Spleen (tissue), 11 donors: Measurements from ENCODE around the gene ANKS1B. TPM values are rescaled to one million over a fixed set of nuclear protein-coding genes. Genes with fewer than 3 reads are reported as not detected.
"Not testable (repeated sequence)": the region's sequence is repeated elsewhere in the genome, so short reads cannot be mapped to it uniquely, and the experiment has no call there.

Experiments used
- DNase-seq: peaks from one replicate; pipeline ENCODE4 v3.0.0-alpha.2; 2020
- H3K27ac ChIP-seq, 8 donors: fragments of 200-600 bp; sonication (generic) in 7 of 8; 1 replicate in 4 of 8; 2 replicates in 4 of 8; pipeline versions ENCODE4 v1.5.0 to v1.8.0; 2016 to 2021; ENCODE audit warnings: inconsistent platforms in 4 of 8, mild to moderate bottlenecking in 4 of 8, moderate library complexity in 1 of 8
- H3K27me3 ChIP-seq, 7 donors: fragments of 200-600 bp; sonication (generic) in 6 of 7; replicated peaks in 1 of 7; 1 replicate in 4 of 7; 2 replicates in 3 of 7; pipeline versions ENCODE4 v1.5.0 to v1.8.0; 2016 to 2021; ENCODE audit warnings: inconsistent platforms in 3 of 7, mild to moderate bottlenecking in 1 of 7
- H3K36me3 ChIP-seq, 6 donors: fragments of 200-600 bp; sonication (generic) in 5 of 6; 1 replicate in 4 of 6; 2 replicates in 2 of 6; pipeline versions ENCODE4 v1.5.0 to v1.8.0; 2016 to 2021; ENCODE audit warnings: inconsistent platforms in 2 of 6
- H3K4me1 ChIP-seq, 6 donors: fragments of 200-600 bp; sonication (generic) in 5 of 6; 1 replicate in 3 of 6; 2 replicates in 3 of 6; pipeline versions ENCODE4 v1.5.0 to v1.8.0; 2016 to 2021; ENCODE audit warnings: inconsistent platforms in 3 of 6
- H3K4me3 ChIP-seq, 8 donors: fragments of 200-600 bp; sonication (generic) in 7 of 8; 1 replicate in 4 of 8; 2 replicates in 4 of 8; pipeline versions ENCODE4 v1.5.0 to v1.8.0; 2016 to 2021; ENCODE audit warnings: inconsistent platforms in 4 of 8, mild to moderate bottlenecking in 4 of 8, moderate library complexity in 2 of 8
- H3K9me3 ChIP-seq, 8 donors: fragments of 200-600 bp; sonication (generic) in 7 of 8; 1 replicate in 4 of 8; 2 replicates in 4 of 8; pipeline versions ENCODE4 v1.5.0 to v1.8.0; 2016 to 2021; ENCODE audit warnings: inconsistent platforms in 4 of 8
- POLR2A ChIP-seq, 3 donors: fragments of 450-650 bp; IDR thresholded peaks; one replicate each; pipeline ENCODE4 v1.5.1; 2017; ENCODE audit warnings: antibody characterized with exemption in 3 of 3, mild to moderate bottlenecking in 1 of 3
- POLR2AphosphoS5 ChIP-seq, 3 donors: sonication (generic); formaldehyde crosslinking; IDR thresholded peaks; one replicate each; pipeline ENCODE4 v1.5.1; 2017; ENCODE audit warnings: antibody characterized with exemption in 3 of 3
- WGBS, 5 donors: extraction: QIAGEN DNeasy Blood & Tissue Kit in 3 of 5; methylation state at CpG; one replicate each; pipeline versions ENCODE4 v1.1.5 to v1.1.7; 2013 to 2018; 5-methylcytosine and 5-hydroxymethylcytosine counted together
- intact Hi-C: fragments of 100-400 bp; cut with DNase I; formaldehyde crosslinking; loops from one replicate; pipeline ENCODE4 v1.15.0; 2023; ENCODE audit warnings: low total_unique reads
- polyA plus RNA-seq, 3 donors: library from polyadenylated mRNA; stranded (reverse); fragments of 200-250 nt; gene quantifications; one replicate each; pipeline ENCODE4 v1.2.1, GENCODE V29; 2013
- total RNA-seq, 7 donors: library from RNA; depleted of rRNA in 3 of 7; stranded (reverse); fragments of >200 nt in 3 of 7; fragmentation: NEBNext Ultra II Directional in 4 of 7; extraction: Animal tissue kit (Norgen Biotek cat#: 25700) in 4 of 7; gene quantifications; one replicate each; pipeline versions ENCODE4 v1.1.0 to v1.2.1, GENCODE V29; 2016 to 2021
- TF ChIP-seq, protein P1 (sequence below), 11 experiments: fragments of 200-600 bp in 7 of 11; fragments of 450-650 bp in 4 of 11; sonication (generic) in 4 of 11; IDR thresholded peaks in 8 of 11; conservative IDR thresholded peaks in 3 of 11; 1 replicate in 7 of 11; 2 replicates in 4 of 11; pipeline versions ENCODE4 v1.4.0 to v1.8.0; 2016 to 2021; ENCODE audit warnings: antibody characterized with exemption in 11 of 11, inconsistent platforms in 4 of 11, mild to moderate bottlenecking in 1 of 11
- donor health status: healthy with polysubstance abuse.
- donor health status: DM: no; HTN: no; CAD: no; lungs with moderate emphysema.
- donor health status: DM: no; HTN: no; CAD: no.
- donor health status: Bipolar disorder and iron deficiency.
- donor health status: healthy.
- donor health status: DM: no; HTN: no; CAD: no.
- donor health status: DM: yes; HTN: yes; CAD: no.

The ANKS1B gene
- total and polyA plus RNA-seq, 10 donors = 0.21 to 8.0 (median 4.2) TPM

DNA sequence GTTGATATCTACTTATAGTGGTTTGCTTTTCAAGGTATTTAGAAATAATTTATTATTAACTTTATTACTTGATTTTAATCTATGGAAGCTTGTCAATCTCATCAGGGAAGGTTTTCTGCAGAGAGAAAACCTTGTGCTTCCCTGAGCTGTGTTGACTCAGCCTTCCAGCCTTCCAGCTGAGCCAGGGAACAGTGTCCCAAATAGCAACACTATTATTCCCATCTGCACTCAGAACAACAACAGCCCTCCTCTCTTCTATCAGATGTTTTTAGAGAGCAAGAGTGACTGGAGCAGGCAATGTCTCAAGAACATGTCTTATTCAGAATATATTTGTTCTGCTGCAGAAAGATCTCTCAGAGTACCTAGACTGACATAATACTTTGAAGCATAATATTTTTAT lies 727.1 kb downstream of the ANKS1B start:
- intact Hi-C loops = no loop called here
- Histone ChIP-seq H3K36me3 (no peaks in the 10 kb centered on the region), H3K27ac (no peak overlapping the region), H3K27me3 (no peaks in the 10 kb centered on the region), H3K4me1 (no peaks in the 10 kb centered on the region), H3K4me3 (no peak overlapping the region), H3K9me3 (no peaks in the 10 kb centered on the region)
- no peak for TF ChIP-seq POLR2A (IDR thresholded peaks at IDR 0.05)
- TF ChIP-seq, protein P1, sequence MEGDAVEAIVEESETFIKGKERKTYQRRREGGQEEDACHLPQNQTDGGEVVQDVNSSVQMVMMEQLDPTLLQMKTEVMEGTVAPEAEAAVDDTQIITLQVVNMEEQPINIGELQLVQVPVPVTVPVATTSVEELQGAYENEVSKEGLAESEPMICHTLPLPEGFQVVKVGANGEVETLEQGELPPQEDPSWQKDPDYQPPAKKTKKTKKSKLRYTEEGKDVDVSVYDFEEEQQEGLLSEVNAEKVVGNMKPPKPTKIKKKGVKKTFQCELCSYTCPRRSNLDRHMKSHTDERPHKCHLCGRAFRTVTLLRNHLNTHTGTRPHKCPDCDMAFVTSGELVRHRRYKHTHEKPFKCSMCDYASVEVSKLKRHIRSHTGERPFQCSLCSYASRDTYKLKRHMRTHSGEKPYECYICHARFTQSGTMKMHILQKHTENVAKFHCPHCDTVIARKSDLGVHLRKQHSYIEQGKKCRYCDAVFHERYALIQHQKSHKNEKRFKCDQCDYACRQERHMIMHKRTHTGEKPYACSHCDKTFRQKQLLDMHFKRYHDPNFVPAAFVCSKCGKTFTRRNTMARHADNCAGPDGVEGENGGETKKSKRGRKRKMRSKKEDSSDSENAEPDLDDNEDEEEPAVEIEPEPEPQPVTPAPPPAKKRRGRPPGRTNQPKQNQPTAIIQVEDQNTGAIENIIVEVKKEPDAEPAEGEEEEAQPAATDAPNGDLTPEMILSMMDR (IDR thresholded peaks at IDR 0.05 in 8 of 11, conservative IDR thresholded peaks at IDR 0.05 in 3 of 11) = no peak
- no peak for TF ChIP-seq POLR2AphosphoS5 (IDR thresholded peaks at IDR 0.05)
- no peak for DNase-seq

DNA sequence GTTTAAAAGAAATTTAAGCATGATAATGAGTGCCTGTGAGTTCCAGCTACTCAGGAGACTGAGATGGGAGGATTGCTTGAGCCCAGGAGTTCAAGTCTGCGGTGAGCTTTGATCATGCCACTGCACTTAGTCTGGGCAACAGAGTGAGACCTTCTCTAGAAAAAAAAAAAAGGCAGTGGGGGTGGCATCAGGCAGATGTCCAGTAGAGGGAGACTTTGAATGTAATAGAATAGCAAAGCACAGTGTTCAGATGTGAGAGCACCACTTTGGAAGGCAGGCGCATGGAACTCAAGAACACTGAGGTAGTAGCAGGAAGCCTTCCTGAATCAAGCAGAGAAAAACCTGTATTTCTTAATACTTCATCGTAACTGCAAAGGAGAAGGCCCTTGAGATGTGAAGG lies 731.7 kb downstream of the ANKS1B start:
- H3K27ac ChIP-seq = no peak overlapping the region
- H3K4me3 ChIP-seq = no peak overlapping the region
- no peaks in the 10 kb centered on the region for H3K36me3 ChIP-seq
- TF ChIP-seq, protein P1 (IDR thresholded peaks at IDR 0.05 in 8 of 11, conservative IDR thresholded peaks at IDR 0.05 in 3 of 11) = no peak
- TF ChIP-seq POLR2AphosphoS5 (IDR thresholded peaks at IDR 0.05) (no peak), POLR2A (IDR thresholded peaks at IDR 0.05) (no peak)
- WGBS, 5 donors = 85 to 98% (median 93%) methylated on average over 3 of the region's 3 CpGs
- H3K27me3 ChIP-seq = no peaks in the 10 kb centered on the region
- intact Hi-C loops = no loop called here
- DNase-seq = no peak
- no peaks in the 10 kb centered on the region for H3K9me3 ChIP-seq
- no peaks in the 10 kb centered on the region for H3K4me1 ChIP-seq

DNA sequence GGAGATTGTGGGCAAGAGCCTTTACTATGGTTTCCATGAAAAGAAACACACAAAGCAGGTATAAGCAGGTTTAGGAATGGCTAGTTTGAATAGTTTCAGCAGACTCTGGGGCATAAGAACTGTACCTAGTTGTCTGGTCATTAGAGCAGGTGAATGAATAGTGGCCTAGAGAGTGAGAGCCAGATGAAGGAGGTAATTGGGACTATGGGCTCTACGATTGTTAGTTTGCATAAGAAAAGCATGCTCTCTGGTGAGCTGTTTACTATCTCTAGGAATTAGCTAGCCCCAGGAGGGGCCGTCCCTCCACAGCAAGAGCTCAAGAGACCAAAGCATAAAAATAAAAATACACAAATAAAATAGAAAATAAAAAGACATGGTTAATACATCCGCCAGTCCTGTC lies 734.6 kb downstream of the ANKS1B start:
- WGBS, 5 donors = 66 to 82% (median 69%) methylated on average over 2 to 3 of the region's 3 CpGs
- Histone ChIP-seq H3K36me3 (no peaks in the 10 kb centered on the region), H3K4me3 (no peak overlapping the region), H3K9me3 (no peaks in the 10 kb centered on the region), H3K27ac (no peak overlapping the region), H3K4me1 (no peaks in the 10 kb centered on the region), H3K27me3 (no peaks in the 10 kb centered on the region)
- DNase-seq = no peak
- intact Hi-C loops = no loop called here
- TF ChIP-seq, protein P1 (IDR thresholded peaks at IDR 0.05 in 8 of 11, conservative IDR thresholded peaks at IDR 0.05 in 3 of 11) = no peak
- TF ChIP-seq POLR2A (IDR thresholded peaks at IDR 0.05) (no peak), POLR2AphosphoS5 (IDR thresholded peaks at IDR 0.05) (no peak)

DNA sequence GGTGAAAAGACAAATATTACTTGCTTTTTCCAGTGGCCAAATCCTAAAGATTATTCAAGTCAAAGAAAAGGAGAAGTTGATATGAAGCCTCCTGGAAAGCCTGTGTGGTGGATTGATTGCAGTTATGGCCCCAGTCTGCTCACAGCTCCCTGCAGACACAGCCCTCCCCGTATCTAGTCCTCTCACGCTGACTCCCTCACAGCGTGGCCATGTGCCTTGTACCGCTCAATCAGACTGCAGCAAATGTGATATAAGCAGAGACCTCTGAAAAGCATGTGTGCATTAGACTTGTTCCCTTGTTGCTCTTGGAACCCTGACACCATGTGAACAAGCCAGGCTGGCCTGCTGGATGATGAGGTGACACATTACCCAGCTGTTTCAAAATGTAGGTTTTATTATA lies 735.2 kb downstream of the ANKS1B start:
- intact Hi-C loops = no loop called here
- H3K27me3 ChIP-seq = no peaks in the 10 kb centered on the region
- no peak overlapping the region for H3K27ac ChIP-seq
- no peaks in the 10 kb centered on the region for H3K9me3 ChIP-seq
- WGBS, 5 donors = 48 to 71% (median 68%) methylated on average over 4 of the region's 4 CpGs
- no peaks in the 10 kb centered on the region for H3K4me1 ChIP-seq
- no peak overlapping the region for H3K4me3 ChIP-seq
- no peak for DNase-seq
- TF ChIP-seq POLR2AphosphoS5 (IDR thresholded peaks at IDR 0.05) (no peak), POLR2A (IDR thresholded peaks at IDR 0.05) (no peak)
- TF ChIP-seq, protein P1 (IDR thresholded peaks at IDR 0.05 in 8 of 11, conservative IDR thresholded peaks at IDR 0.05 in 3 of 11) = no peak
- H3K36me3 ChIP-seq = no peaks in the 10 kb centered on the region

DNA sequence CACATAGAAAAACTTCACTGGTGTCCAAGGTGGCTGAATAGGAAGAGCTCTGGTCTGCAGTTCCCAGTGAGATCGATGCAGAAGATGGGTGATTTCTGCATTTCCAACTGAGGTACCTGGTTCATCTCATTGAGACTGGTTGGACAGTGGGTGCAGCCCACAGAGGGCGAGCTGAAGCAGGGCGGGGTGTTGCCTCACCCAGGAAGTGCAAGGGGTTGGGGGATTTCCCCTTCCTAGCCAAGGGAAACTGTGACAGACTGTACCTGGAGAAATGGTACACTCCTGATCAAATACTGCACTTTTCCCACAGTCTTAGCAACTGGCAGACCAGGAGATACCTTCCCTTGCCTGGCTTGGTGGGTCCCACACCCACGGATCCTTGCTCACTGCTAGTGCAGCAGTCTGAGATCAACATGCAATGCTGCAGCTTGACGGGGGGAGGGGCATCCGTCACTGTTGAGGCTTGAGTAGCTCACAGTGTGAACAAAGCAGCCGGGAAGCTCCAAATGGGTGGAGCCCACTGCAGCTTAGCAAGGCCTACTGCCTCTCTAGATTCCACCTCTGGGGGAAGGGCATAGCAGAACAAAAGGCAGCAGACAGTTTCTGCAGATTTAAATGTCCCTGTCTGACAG lies 746.7 kb downstream of the ANKS1B start:
- WGBS, 5 donors = 47 to 68% (median 50%) methylated on average over 5 to 7 of the region's 7 CpGs
- DNase-seq, H3K4me3 ChIP-seq, intact Hi-C loops, H3K27me3 ChIP-seq, H3K27ac ChIP-seq, H3K4me1 ChIP-seq, H3K36me3 ChIP-seq: not testable (repeated sequence)
- H3K9me3 ChIP-seq = peaks cover 0 to 13% (median 7%) of the 10 kb centered on the region in 8 donors
